CD4-positive, alpha-beta T cell treated with Interleukin-4 for 1 hour (primary cell): Measurements from ENCODE around the gene BMPER.

ENCODE experiments used
- DNase-seq, 2 donors: peaks; one replicate each; pipeline ENCODE4 v3.0.0-alpha.2; 2020 to 2022

BMPER gene

GRCh38 chr7:34104992-34105391, 199.7 kb downstream of the BMPER start:
- no peak for DNase-seq

- no peak for DNase-seq
Observed at GRCh38 chr7:34107276-34107675, 201.9 kb downstream of the BMPER start.

- DNase-seq: no peak
Observed at GRCh38 chr7:34108165-34108564, 202.8 kb downstream of the BMPER start.

- DNase-seq: no peak
Observed at GRCh38 chr7:34109936-34110780, 204.8 kb downstream of the BMPER start.

- no peak for DNase-seq
Observed at GRCh38 chr7:34111031-34111430, 205.7 kb downstream of the BMPER start.

- DNase-seq: no peak
Observed at GRCh38 chr7:34115503-34115902, 210.2 kb downstream of the BMPER start.

GRCh38 chr7:34117573-34117972, 212.2 kb downstream of the BMPER start:
- no peak for DNase-seq

GRCh38 chr7:34121366-34121765, 216.0 kb downstream of the BMPER start:
- no peak for DNase-seq

- no peak for DNase-seq
Observed at GRCh38 chr7:34123316-34123715, 218.0 kb downstream of the BMPER start.

- DNase-seq: no peak
Observed at GRCh38 chr7:34124765-34125164, 219.4 kb downstream of the BMPER start.

- no peak for DNase-seq
Observed at GRCh38 chr7:34128762-34129161, 223.4 kb downstream of the BMPER start.

- no peak for DNase-seq
Observed at GRCh38 chr7:34130558-34131295, 225.4 kb downstream of the BMPER start.

GRCh38 chr7:34131371-34131770, 226.0 kb downstream of the BMPER start:
- no peak for DNase-seq

GRCh38 chr7:34133356-34133982, 228.1 kb downstream of the BMPER start:
- no peak for DNase-seq

GRCh38 chr7:34133983-34134782, 228.8 kb downstream of the BMPER start:
- DNase-seq: no peak

- no peak for DNase-seq
Observed at GRCh38 chr7:34135924-34136323, 230.6 kb downstream of the BMPER start.

GRCh38 chr7:34136698-34137097, 231.4 kb downstream of the BMPER start:
- no peak for DNase-seq

- no peak for DNase-seq
Observed at GRCh38 chr7:34137176-34137575, 231.8 kb downstream of the BMPER start.

- DNase-seq: no peak
Observed at GRCh38 chr7:34138483-34138882, 233.1 kb downstream of the BMPER start.

- DNase-seq: no peak
Observed at GRCh38 chr7:34139086-34139485, 233.7 kb downstream of the BMPER start.

GRCh38 chr7:34140066-34140465, 234.7 kb downstream of the BMPER start:
- no peak for DNase-seq

- DNase-seq: no peak
Observed at GRCh38 chr7:34143402-34143801, 238.1 kb downstream of the BMPER start.

- DNase-seq: no peak
Observed at GRCh38 chr7:34145603-34146002, 240.3 kb downstream of the BMPER start.
